GM23338 (cell line): ENCODE results near the gene NECTIN1. TPM values are rescaled to one million over a fixed set of nuclear protein-coding genes. Genes with fewer than 3 reads are reported as not detected.

Source experiments
- ATAC-seq: fragments of 200-7000 bp; cut with Tn5 transposase; 3 replicates; pipeline ENCODE4 v1.9.1; 2020
- DNase-seq: peaks from one replicate; pipeline ENCODE4 v3.0.0-alpha.2; 2015; ENCODE audit warnings: low spot score
- H2AFZ ChIP-seq: fragments of 200-600 bp; sonication (generic); 2 replicates; pipeline ENCODE4 v1.8.0; 2016; ENCODE audit warnings: antibody characterized with exemption, mild to moderate bottlenecking, moderate library complexity
- H3F3A ChIP-seq: fragments of 200-600 bp; sonication (generic); replicated peaks from 2 replicates; pipeline ENCODE4 v1.8.0; 2017; ENCODE audit warnings: antibody characterized with exemption, mixed run types, low read depth
- H3K27ac ChIP-seq: fragments of 200-600 bp; sonication (generic); 2 replicates; pipeline ENCODE4 v1.6.1; 2016; ENCODE audit warnings: low read depth
- H3K27me3 ChIP-seq: fragments of 200-600 bp; sonication (generic); 2 replicates; pipeline ENCODE4 v1.8.0; 2016; ENCODE audit warnings: mild to moderate bottlenecking, mixed run types, moderate library complexity; ENCODE audit not compliant: insufficient read depth
- H3K36me3 ChIP-seq: fragments of 200-600 bp; sonication (generic); 2 replicates; pipeline ENCODE4 v1.8.0; 2016; ENCODE audit warnings: mild to moderate bottlenecking; ENCODE audit not compliant: insufficient read depth
- H3K4me1 ChIP-seq: fragments of 200-600 bp; sonication (generic); 2 replicates; pipeline ENCODE4 v1.8.0; 2016; ENCODE audit warnings: mild to moderate bottlenecking, moderate library complexity; ENCODE audit not compliant: insufficient read depth
- H3K4me2 ChIP-seq: fragments of 200-600 bp; sonication (generic); 2 replicates; pipeline ENCODE4 v1.7.1; 2017; ENCODE audit warnings: mixed run types
- H3K4me3 ChIP-seq: fragments of 200-600 bp; sonication (generic); 2 replicates; pipeline ENCODE4 v1.6.1; 2016; ENCODE audit warnings: mixed run types
- H3K79me2 ChIP-seq: fragments of 200-600 bp; sonication (generic); replicated peaks from 2 replicates; pipeline ENCODE4 v1.8.0; 2017; ENCODE audit warnings: mild to moderate bottlenecking; ENCODE audit not compliant: insufficient read depth
- H3K9me2 ChIP-seq: fragments of 200-600 bp; sonication (generic); 2 replicates; pipeline ENCODE4 v1.8.0; 2017; ENCODE audit not compliant: insufficient read depth
- H4K20me1 ChIP-seq: fragments of 200-600 bp; sonication (generic); replicated peaks from 2 replicates; pipeline ENCODE4 v1.8.0; 2017; ENCODE audit warnings: mild to moderate bottlenecking; ENCODE audit not compliant: insufficient read depth
- H3K27ac Mint-ChIP-seq: 2 replicates; pipeline ENCODE4 v1.8.0; 2020; ENCODE audit warnings: inconsistent platforms, mild to moderate bottlenecking, moderate library complexity, mixed read lengths
- H3K27me3 Mint-ChIP-seq: 3 replicates; pipeline ENCODE4 v1.8.0; 2022; ENCODE audit warnings: low read depth, mild to moderate bottlenecking, moderate library complexity, mixed read lengths, inconsistent platforms; ENCODE audit not compliant: insufficient read depth, poor library complexity
- H3K36me3 Mint-ChIP-seq: 3 replicates; pipeline ENCODE4 v1.8.0; 2021; ENCODE audit warnings: low read depth, mild to moderate bottlenecking, inconsistent platforms, moderate library complexity, mixed read lengths
- H3K4me1 Mint-ChIP-seq: 3 replicates; pipeline ENCODE4 v1.8.0; 2020; ENCODE audit warnings: mild to moderate bottlenecking, inconsistent platforms, mixed read lengths
- H3K4me3 Mint-ChIP-seq: 3 replicates; pipeline ENCODE4 v1.8.0; 2021; ENCODE audit warnings: moderate library complexity, mild to moderate bottlenecking, inconsistent platforms, mixed read lengths
- H3K9me3 Mint-ChIP-seq: 3 replicates; pipeline ENCODE4 v1.8.0; 2020; ENCODE audit warnings: moderate library complexity, mild to moderate bottlenecking, inconsistent platforms, mixed read lengths
- CREB1 ChIP-seq: fragments of 250-450 bp; sonication (Bioruptor Pico); IDR thresholded peaks from 2 replicates; pipeline ENCODE4 v1.5.0; 2020; ENCODE audit warnings: low read depth, mild to moderate bottlenecking, moderate library complexity
- CTCF ChIP-seq, 2 experiments: fragments of 200-600 bp in 1 of 2; sonication (generic) in 1 of 2; conservative IDR thresholded peaks; 2 replicates each; pipeline versions ENCODE4 v1.5.1 to v1.6.1; 2016 to 2017; ENCODE audit warnings: antibody characterized with exemption in 2 of 2, low read depth in 2 of 2, mild to moderate bottlenecking in 2 of 2, moderate library complexity in 1 of 2
- ZNF331 ChIP-seq: fragments of 250-450 bp; sonication (Bioruptor Pico); IDR thresholded peaks from 2 replicates; pipeline ENCODE4 v1.5.0; 2020; ENCODE audit warnings: low read depth, mild to moderate bottlenecking, moderate library complexity
- ZNF462 ChIP-seq: fragments of 250-450 bp; sonication (Bioruptor Pico); IDR thresholded peaks from 2 replicates; pipeline ENCODE4 v1.5.0; 2020; ENCODE audit warnings: mild to moderate bottlenecking, moderate library complexity
- long read RNA-seq: library from polyadenylated mRNA; unstranded; transcript quantifications from one replicate; pipeline ENCODE4 v2.0.0, GENCODE V29; 2020; ENCODE audit not compliant: unreplicated experiment
- polyA plus RNA-seq: library from polyadenylated mRNA; unstranded; fragments of >200 nt; fragmentation: Nextera tagmentation; extraction: Ambion mirVana; gene quantifications from 2 replicates; pipeline ENCODE4 v1.2.1, GENCODE V29; 2016
- total RNA-seq: library from RNA; depleted of rRNA; stranded (reverse); fragments of >200 nt; shearing (Covaris generic); gene quantifications from 2 replicates; pipeline ENCODE4 v1.2.3, GENCODE V29; 2014; rRNA removed

The NECTIN1 gene
- 48.4 and 56.3 TPM in 2 replicates for total RNA-seq
- 18.7 and 19.9 TPM in 2 replicates for polyA plus RNA-seq
- long read RNA-seq, partial matches to known transcripts: 4 of 10 reads
- long read RNA-seq, other reads (novel, unspliced or antisense): 5 of 10 reads

- no peaks in the 10 kb centered on the region for H3K9me2 ChIP-seq
- H3K36me3 ChIP-seq: no peaks in the 10 kb centered on the region
- peak within 1 kb of the TSS; percentile 97 for H2AFZ ChIP-seq
- H3K27ac ChIP-seq: no peak within 1 kb of the TSS
- Mint-ChIP-seq H3K36me3 (peaks cover 17% of the 10 kb centered on the region; the same call in 2 of the 3 replicates), H3K4me1 (peaks cover 39% of the 10 kb centered on the region), H3K9me3 (no peaks in the 10 kb centered on the region), H3K4me3 (peak within 1 kb of the TSS; percentile 98), H3K27me3 (peaks cover 18% of the 10 kb centered on the region), H3K27ac (peak within 1 kb of the TSS; percentile 89)
- 0 out of 2 replicates have a peak, but pooled peaks cover 4% of the 10 kb centered on the region for H3F3A ChIP-seq
- H4K20me1 ChIP-seq: peaks cover 13% of the 10 kb centered on the region
- peaks cover 41% of the 10 kb centered on the region for H3K79me2 ChIP-seq
- TF ChIP-seq ZNF462 (CRISPR knock-in tag) (no peak), CREB1 (CRISPR knock-in tag) (peak; percentile 75), CTCF (conservative IDR thresholded peaks at IDR 0.05; ENCODE audit: low read depth in 2 of 2) (peak; percentile 73 to 90), ZNF331 (CRISPR knock-in tag) (no peak)
- DNase-seq: peak; percentile 87
- H3K4me2 ChIP-seq: peak within 1 kb of the TSS; percentile 97
- ATAC-seq: peak; percentile 67
- H3K27me3 ChIP-seq: no peaks in the 10 kb centered on the region
- peak within 1 kb of the TSS; percentile 96 for H3K4me3 ChIP-seq
- H3K4me1 ChIP-seq: peaks cover 31% of the 10 kb centered on the region
Observed at GRCh38 chr11:119728651-119729580, at the start of gene NECTIN1. NECTIN1 (minus strand) TSS chr11:119729200; CDS start chr11:119728553, 647 bp downstream.
